ENCODE measurements around the gene LSM7. TPM values are rescaled to one million over a fixed set of nuclear protein-coding genes. Genes with fewer than 3 reads are reported as not detected.

Gene LSM7
- total and polyA plus RNA-seq, 2 of the 13 experiments (the other 11 are each of a cell fraction or from before 2014, with no cell fraction given) = 140 to 205 TPM

- TF ChIP-seq GFI1 (CRISPR knock-in tag; IDR thresholded peaks at IDR 0.05; ENCODE audit: borderline replicate concordance) (no peak), NR1H2 (CRISPR knock-in tag; IDR thresholded peaks at IDR 0.05; ENCODE audit: borderline replicate concordance, low read depth) (no peak), NCOA2 (CRISPR knock-in tag; IDR thresholded peaks at IDR 0.05) (no peak; the same call in 1 of the 2 replicates), ZNF326 (CRISPR knock-in tag; IDR thresholded peaks at IDR 0.05; ENCODE audit: borderline replicate concordance) (no peak), SMYD3 (CRISPR knock-in tag; IDR thresholded peaks at IDR 0.05) (no peak), ZNF510 (CRISPR knock-in tag; IDR thresholded peaks at IDR 0.05; ENCODE audit: low read depth) (no peak), ZSCAN20 (CRISPR knock-in tag; IDR thresholded peaks at IDR 0.05; ENCODE audit: borderline replicate concordance) (no peak), NFKB2 (CRISPR knock-in tag; IDR thresholded peaks at IDR 0.05; ENCODE audit: borderline replicate concordance) (no peak; the same call in 1 of the 2 replicates), TBX2 (CRISPR knock-in tag; IDR thresholded peaks at IDR 0.05; ENCODE audit: borderline replicate concordance) (peak; percentile 48; the same call in 1 of the 2 replicates), THAP11 (CRISPR knock-in tag; IDR thresholded peaks at IDR 0.05) (peak; percentile 34; the same call in 1 of the 2 replicates), TCF12 (IDR thresholded peaks at IDR 0.05) (no peak), TCF12 (CRISPR knock-in tag; IDR thresholded peaks at IDR 0.05) (no peak), HHEX (CRISPR knock-in tag; IDR thresholded peaks at IDR 0.05) (no peak), REXO4 (CRISPR knock-in tag; IDR thresholded peaks at IDR 0.05; ENCODE audit: borderline replicate concordance) (no peak), ZNF121 (CRISPR knock-in tag; IDR thresholded peaks at IDR 0.05) (no peak; the same call in 1 of the 2 replicates), PITX1 (CRISPR knock-in tag; IDR thresholded peaks at IDR 0.05) (no peak), CCAR2 (optimal IDR thresholded peaks at IDR 0.05; ENCODE audit: low read depth, low read length) (no peak), JUNB (CRISPR knock-in tag; IDR thresholded peaks at IDR 0.05; ENCODE audit: borderline replicate concordance) (no peak), AFF4 (CRISPR knock-in tag; IDR thresholded peaks at IDR 0.05) (no peak), ZNF343 (CRISPR knock-in tag; IDR thresholded peaks at IDR 0.05) (no peak), ETV5 (CRISPR knock-in tag; IDR thresholded peaks at IDR 0.05; ENCODE audit: borderline replicate concordance) (0 out of 2 replicates have a peak, but pooled peaks have one; percentile 7), KLF13 (CRISPR knock-in tag; IDR thresholded peaks at IDR 0.05) (no peak)
- TF ChIP-seq, protein P1, sequence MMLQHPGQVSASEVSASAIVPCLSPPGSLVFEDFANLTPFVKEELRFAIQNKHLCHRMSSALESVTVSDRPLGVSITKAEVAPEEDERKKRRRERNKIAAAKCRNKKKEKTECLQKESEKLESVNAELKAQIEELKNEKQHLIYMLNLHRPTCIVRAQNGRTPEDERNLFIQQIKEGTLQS (CRISPR knock-in tag; IDR thresholded peaks at IDR 0.05) = no peak
- TF ChIP-seq, protein P2, sequence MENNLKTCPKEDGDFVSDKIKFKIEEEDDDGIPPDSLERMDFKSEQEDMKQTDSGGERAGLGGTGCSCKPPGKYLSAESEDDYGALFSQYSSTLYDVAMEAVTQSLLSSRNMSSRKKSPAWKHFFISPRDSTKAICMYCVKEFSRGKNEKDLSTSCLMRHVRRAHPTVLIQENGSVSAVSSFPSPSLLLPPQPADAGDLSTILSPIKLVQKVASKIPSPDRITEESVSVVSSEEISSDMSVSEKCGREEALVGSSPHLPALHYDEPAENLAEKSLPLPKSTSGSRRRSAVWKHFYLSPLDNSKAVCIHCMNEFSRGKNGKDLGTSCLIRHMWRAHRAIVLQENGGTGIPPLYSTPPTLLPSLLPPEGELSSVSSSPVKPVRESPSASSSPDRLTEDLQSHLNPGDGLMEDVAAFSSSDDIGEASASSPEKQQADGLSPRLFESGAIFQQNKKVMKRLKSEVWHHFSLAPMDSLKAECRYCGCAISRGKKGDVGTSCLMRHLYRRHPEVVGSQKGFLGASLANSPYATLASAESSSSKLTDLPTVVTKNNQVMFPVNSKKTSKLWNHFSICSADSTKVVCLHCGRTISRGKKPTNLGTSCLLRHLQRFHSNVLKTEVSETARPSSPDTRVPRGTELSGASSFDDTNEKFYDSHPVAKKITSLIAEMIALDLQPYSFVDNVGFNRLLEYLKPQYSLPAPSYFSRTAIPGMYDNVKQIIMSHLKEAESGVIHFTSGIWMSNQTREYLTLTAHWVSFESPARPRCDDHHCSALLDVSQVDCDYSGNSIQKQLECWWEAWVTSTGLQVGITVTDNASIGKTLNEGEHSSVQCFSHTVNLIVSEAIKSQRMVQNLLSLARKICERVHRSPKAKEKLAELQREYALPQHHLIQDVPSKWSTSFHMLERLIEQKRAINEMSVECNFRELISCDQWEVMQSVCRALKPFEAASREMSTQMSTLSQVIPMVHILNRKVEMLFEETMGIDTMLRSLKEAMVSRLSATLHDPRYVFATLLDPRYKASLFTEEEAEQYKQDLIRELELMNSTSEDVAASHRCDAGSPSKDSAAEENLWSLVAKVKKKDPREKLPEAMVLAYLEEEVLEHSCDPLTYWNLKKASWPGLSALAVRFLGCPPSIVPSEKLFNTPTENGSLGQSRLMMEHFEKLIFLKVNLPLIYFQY (CRISPR knock-in tag; IDR thresholded peaks at IDR 0.05; ENCODE audit: borderline replicate concordance) = no peak
Observed at GRCh38 chr19:2315818-2316353, 12.5 kb downstream of the LSM7 start (continued).

All from HepG2 (cell line).